GM19463 (cell line): ENCODE measurements around the gene EXOC4.

Experiments used
- ATAC-seq: cut with Tn5 transposase; IDR thresholded peaks from one replicate; pipeline ENCODE4 v1.9.1; 2021; ENCODE audit warnings: mild to moderate bottlenecking, moderate library complexity; ENCODE audit not compliant: unreplicated experiment

EXOC4 gene

GRCh38 chr7:133563251-133563650 is 310.4 kb downstream of the EXOC4 start:
- ATAC-seq: no peak

GRCh38 chr7:133564484-133564883 is 311.6 kb downstream of the EXOC4 start:
- no peak for ATAC-seq

- ATAC-seq: no peak
These were observed 315.7 kb downstream of the EXOC4 start for GRCh38 chr7:133568544-133568943.

- ATAC-seq: no peak
These were observed 317.4 kb downstream of the EXOC4 start for GRCh38 chr7:133570321-133570720.

- no peak for ATAC-seq
These were observed 318.2 kb downstream of the EXOC4 start for GRCh38 chr7:133571076-133571475.

GRCh38 chr7:133572087-133572486 is 319.2 kb downstream of the EXOC4 start:
- ATAC-seq: no peak

GRCh38 chr7:133572843-133573242 is 320.0 kb downstream of the EXOC4 start:
- no peak for ATAC-seq

- no peak for ATAC-seq
These were observed 320.8 kb downstream of the EXOC4 start for GRCh38 chr7:133573554-133574265.

- ATAC-seq: no peak
These were observed 323.0 kb downstream of the EXOC4 start for GRCh38 chr7:133575726-133576440.

- ATAC-seq: no peak
These were observed 323.8 kb downstream of the EXOC4 start for GRCh38 chr7:133576612-133577168.

- ATAC-seq: no peak
These were observed 330.1 kb downstream of the EXOC4 start for GRCh38 chr7:133582766-133583523.

- no peak for ATAC-seq
These were observed 330.8 kb downstream of the EXOC4 start for GRCh38 chr7:133583545-133584171.

- no peak for ATAC-seq
These were observed 332.2 kb downstream of the EXOC4 start for GRCh38 chr7:133584956-133585668.

GRCh38 chr7:133586253-133586652 is 333.4 kb downstream of the EXOC4 start:
- no peak for ATAC-seq

GRCh38 chr7:133587903-133588302 is 335.0 kb downstream of the EXOC4 start:
- ATAC-seq: no peak

- no peak for ATAC-seq
These were observed 337.9 kb downstream of the EXOC4 start for GRCh38 chr7:133590795-133591194.

- no peak for ATAC-seq
These were observed 338.9 kb downstream of the EXOC4 start for GRCh38 chr7:133591704-133592340.

- ATAC-seq: no peak
These were observed 340.7 kb downstream of the EXOC4 start for GRCh38 chr7:133593561-133593960.

GRCh38 chr7:133601617-133602016 is 348.7 kb downstream of the EXOC4 start:
- ATAC-seq: no peak

- no peak for ATAC-seq
These were observed 349.4 kb downstream of the EXOC4 start for GRCh38 chr7:133602291-133602690.
